HepG2 (cell line): ENCODE results near the gene ATG4B. TPM values are rescaled to one million over a fixed set of nuclear protein-coding genes. Genes with fewer than 3 reads are reported as not detected.

Experiments used
- ATAC-seq: fragments of 200-7000 bp; cut with Tn5 transposase; 3 replicates; pipeline ENCODE4 v1.9.1; 2020; ENCODE audit warnings: mild to moderate bottlenecking, moderate library complexity
- BruUV-seq: library from RNA; stranded (reverse); fragments of 400-500 nt; replicated peaks from 2 replicates; lab custom pipeline; 2021; lab: Mats Ljungman, UMichigan
- CTCF ChIA-PET: fragments of 300-600 bp; formaldehyde crosslinking; extraction: SDS; loops from one replicate; lab custom pipeline; 2021; ENCODE audit warnings: low total read pairs, inconsistent platforms, low intra/inter-chr PET ratio; lab: Yijun Ruan, JAX
- POLR2A ChIA-PET: fragments of 350-600 bp; sonication (Branson Sonifier 250); formaldehyde crosslinking; loops from one replicate; lab custom pipeline; 2020; ENCODE audit warnings: antibody characterized with exemption, inconsistent platforms; lab: Yijun Ruan, JAX
- DNase-seq: peaks from one replicate; pipeline ENCODE4 v3.0.0-alpha.2; 2015; ENCODE audit warnings: low spot score
- FAIRE-seq: peaks from 3 replicates; lab custom pipeline; 2011; peaks lifted over from hg19 to GRCh38; lab: Jason Lieb, UNC
- H2AFZ ChIP-seq: one replicate; pipeline ENCODE4 v1.6.1; 2011; ENCODE audit warnings: low read length, inconsistent platforms
- H3K27ac ChIP-seq: fragments of 300-600 bp; 3 replicates; pipeline ENCODE4 v1.8.0; 2011; ENCODE audit warnings: mixed run types, mild to moderate bottlenecking, mixed read lengths, low read length, inconsistent platforms; ENCODE audit not compliant: insufficient read depth; ENCODE audit errors: extremely low read length
- H3K27me3 ChIP-seq, 2 experiments: fragments of 200-600 bp in 1 of 2; 2 replicates in 1 of 2; 3 replicates in 1 of 2; pipeline versions ENCODE4 v1.6.0 to v1.8.0; 2011; ENCODE audit warnings: low read length in 2 of 2, mild to moderate bottlenecking in 2 of 2, moderate library complexity in 2 of 2, inconsistent platforms in 1 of 2; ENCODE audit not compliant: insufficient read depth in 2 of 2, control insufficient read depth in 1 of 2
- H3K36me3 ChIP-seq, 2 experiments: fragments of 200-600 bp in 1 of 2; replicated peaks in 1 of 2; 2 replicates in 1 of 2; 3 replicates in 1 of 2; pipeline versions ENCODE4 v1.5.1 to v1.8.0; 2011; ENCODE audit warnings: low read length in 2 of 2, inconsistent platforms in 1 of 2; ENCODE audit not compliant: insufficient read depth in 2 of 2, control insufficient read depth in 1 of 2
- H3K4me1 ChIP-seq: 2 replicates; pipeline ENCODE4 v1.5.1; 2012; ENCODE audit warnings: low read length, inconsistent platforms; ENCODE audit not compliant: insufficient read depth
- H3K4me2 ChIP-seq: 2 replicates; pipeline ENCODE4 v1.6.0; 2011; ENCODE audit warnings: low read depth, low read length, inconsistent platforms
- H3K4me3 ChIP-seq, 3 experiments: fragments of 200-600 bp in 1 of 3; sonication (generic), shearing (Covaris generic) in 1 of 3; replicated peaks in 1 of 3; 2 replicates each; pipeline ENCODE4 v1.5.1; 2011 to 2016; ENCODE audit warnings: low read length in 3 of 3, inconsistent platforms in 2 of 3, low read depth in 2 of 3, mild to moderate bottlenecking in 2 of 3, control low read depth in 1 of 3, mixed read lengths in 1 of 3; ENCODE audit not compliant: insufficient read depth in 1 of 3
- H3K79me2 ChIP-seq: one replicate; pipeline ENCODE4 v1.6.1; 2011; ENCODE audit warnings: low read length, inconsistent platforms; ENCODE audit not compliant: insufficient read depth
- H3K9ac ChIP-seq: 2 replicates; pipeline ENCODE4 v1.6.0; 2011; ENCODE audit warnings: mild to moderate bottlenecking, low read depth, low read length, inconsistent platforms; ENCODE audit not compliant: insufficient read depth
- H3K9me3 ChIP-seq: 2 replicates; pipeline ENCODE4 v1.5.1; 2012; ENCODE audit warnings: mild to moderate bottlenecking, low read length
- H4K20me1 ChIP-seq: 2 replicates; pipeline ENCODE4 v1.6.0; 2011; ENCODE audit warnings: inconsistent platforms, mild to moderate bottlenecking, low read length, moderate library complexity; ENCODE audit not compliant: insufficient read depth
- AGO1 ChIP-seq: fragments of 200-400 bp; formaldehyde crosslinking; IDR thresholded peaks from 2 replicates; pipeline ENCODE4 v1.6.1; 2017; ENCODE audit warnings: mild to moderate bottlenecking, low read depth, low read length, moderate library complexity; ENCODE audit not compliant: poor library complexity, severe bottlenecking
- CHCHD3 ChIP-seq: sonication (generic); formaldehyde crosslinking; IDR thresholded peaks from 2 replicates; pipeline ENCODE4 v1.8.0; 2022; ENCODE audit warnings: mild to moderate bottlenecking, missing genetic modification reagents, moderate library complexity
- FOXA1 ChIP-seq, 2 experiments: fragments of 450-650 bp in 1 of 2; sonication (generic) in 1 of 2; formaldehyde crosslinking in 1 of 2; IDR thresholded peaks; 2 replicates each; pipeline versions ENCODE4 v1.4.0 to v1.6.1; 2016 to 2020; ENCODE audit warnings: missing genetic modification reagents in 1 of 2
- GRHL1 ChIP-seq: sonication (generic); formaldehyde crosslinking; conservative IDR thresholded peaks from 2 replicates; pipeline ENCODE4 v1.8.0; 2022; ENCODE audit warnings: missing genetic modification reagents
- MLXIP ChIP-seq: sonication (generic); formaldehyde crosslinking; IDR thresholded peaks from 2 replicates; pipeline ENCODE4 v1.9.0; 2021; ENCODE audit warnings: missing genetic modification reagents, borderline replicate concordance
- ZBTB7A ChIP-seq: sonication (generic); formaldehyde crosslinking; IDR thresholded peaks from 2 replicates; pipeline ENCODE4 v1.8.0; 2022; ENCODE audit warnings: mild to moderate bottlenecking, missing genetic modification reagents
- ZNF614 ChIP-seq: IDR thresholded peaks from 2 replicates; pipeline ENCODE4 v1.6.1; 2018; ENCODE audit warnings: missing biosample characterization, missing genetic modification reagents, inconsistent platforms, borderline replicate concordance
- ZNF619 ChIP-seq: sonication (generic); formaldehyde crosslinking; IDR thresholded peaks from 2 replicates; pipeline ENCODE4 v1.4.0; 2020; ENCODE audit warnings: mild to moderate bottlenecking, missing genetic modification reagents
- ZNF775 ChIP-seq: sonication (generic); formaldehyde crosslinking; IDR thresholded peaks from 2 replicates; pipeline ENCODE4 v1.4.0; 2020; ENCODE audit warnings: missing genetic modification reagents, mild to moderate bottlenecking, moderate library complexity, borderline replicate concordance
- ZNF800 ChIP-seq: sonication (generic); formaldehyde crosslinking; IDR thresholded peaks from 2 replicates; pipeline ENCODE4 v1.4.0; 2020; ENCODE audit warnings: missing genetic modification reagents
- WGBS: methylation state at CpG from one replicate; pipeline ENCODE4 v1.1.6; 2017; ENCODE audit warnings: low lambda C conversion rate; 5-methylcytosine and 5-hydroxymethylcytosine counted together
- in situ Hi-C: cut with HindIII; loops from 2 replicates; pipeline ENCODE4 v1.10.0; 2017; ENCODE audit warnings: low pct_unique_long_range_greater_than_20kb; ENCODE audit not compliant: extremely low pct_ligation_motif_present
- intact Hi-C: fragments of 100-400 bp; cut with micrococcal nuclease; formaldehyde crosslinking; loops from one replicate; pipeline ENCODE4 v1.10.0; 2022; ENCODE audit not compliant: unreplicated experiment
- polyA plus RNA-seq, 8 experiments: library from polyadenylated mRNA; depleted of rRNA in 3 of 8; stranded (reverse) in 7 of 8; unstranded in 1 of 8; fragments of >200 nt; fragmentation: Illumina TruSeq in 4 of 8; extraction: Trizol in 4 of 8; gene quantifications; 2 replicates each; pipeline versions ENCODE4 v1.2.1 to v1.2.3, GENCODE V29; 2011 to 2016; ENCODE audit warnings: low read depth in 4 of 8, missing spikeins in 1 of 8, mixed read lengths in 1 of 8; ENCODE audit not compliant: insufficient read depth in 1 of 8
- total RNA-seq, 5 experiments: library from RNA; depleted of rRNA; stranded (reverse); fragments of >200 nt; fragmentation: Illumina TruSeq; extraction: Trizol; gene quantifications; 2 replicates each; pipeline ENCODE4 v1.2.3, GENCODE V29; 2016; ENCODE audit warnings: low read depth in 1 of 5

The ATG4B gene
- total and polyA plus RNA-seq, 2 of the 13 experiments (the other 11 are each of a cell fraction or from before 2014, with no cell fraction given) = 95.5 to 239 TPM

GRCh38 chr2:241702155-241703031 lies 64.9 kb downstream of the ATG4B start:
- ChIA-PET POLR2A (interaction anchor here (1.0 to 7.5 kb wide), 21 partner anchors 10 to 383 kb away, joined by 3 to 234 read pairs (median 6); partner anchors contain the start of genes ATG4B, D2HGDH, DTYMK and NEU4), CTCF (no interaction called here)
- Histone ChIP-seq H3K36me3 (peaks cover 14 to 27% of the 10 kb centered on the region in 2 experiments), H3K27ac (peak overlapping the region; percentile 98), H4K20me1 (peaks cover 18% of the 10 kb centered on the region; the same call in 1 of the 2 replicates), H3K4me1 (peaks cover 28% of the 10 kb centered on the region), H3K79me2 (peaks cover 25% of the 10 kb centered on the region), H3K9me3 (peaks cover 13% of the 10 kb centered on the region; the same call in 1 of the 2 replicates), H2AFZ (no peak overlapping the region), H3K4me3 (peak overlapping the region; percentile 81 to 99 (median 94)), H3K4me2 (peak overlapping the region; percentile 92), H3K9ac (peak overlapping the region; percentile 100), H3K27me3 (no peaks in the 10 kb centered on the region)
- in situ Hi-C loops = no loop called here
- no TSS peak for BruUV-seq
- peak; percentile 85 for DNase-seq
- 0% methylated on average over 17 of the region's 98 CpGs for WGBS
- ATAC-seq = peak; percentile 86
- intact Hi-C loops = no loop called here
- FAIRE-seq = no peak
- TF ChIP-seq ZNF775 (CRISPR knock-in tag) = no peak
- TF ChIP-seq AGO1 = peak; percentile 78
- TF ChIP-seq ZNF619 (CRISPR knock-in tag) = no peak
- no peak for TF ChIP-seq ZNF800
- TF ChIP-seq CHCHD3 (CRISPR knock-in tag) = 0 out of 2 replicates have a peak, but pooled peaks have one; percentile 61
- 0 out of 2 replicates have a peak, but pooled peaks have one; percentile 40 for TF ChIP-seq ZNF614 (CRISPR knock-in tag)
- no peak for TF ChIP-seq MLXIP (CRISPR knock-in tag)
- TF ChIP-seq GRHL1 (CRISPR knock-in tag) = no peak
- no peak for TF ChIP-seq FOXA1 (IDR thresholded peaks at IDR 0.05)
- no peak for TF ChIP-seq FOXA1 (CRISPR knock-in tag; IDR thresholded peaks at IDR 0.05)
- TF ChIP-seq ZBTB7A (CRISPR knock-in tag) = peak; percentile 94
